AG04449 (cell line): ENCODE data around the gene TOX2.

Source experiments
- CTCF ChIA-PET: fragments of 350-600 bp; formaldehyde crosslinking; extraction: SDS; loops from one replicate; lab custom pipeline; 2021; ENCODE audit warnings: antibody characterized with exemption; lab: Yijun Ruan, JAX
- POLR2A ChIA-PET: fragments of 400-600, 350-600 bp; formaldehyde crosslinking; extraction: SDS; loops from one replicate; lab custom pipeline; 2020; ENCODE audit warnings: antibody characterized with exemption, inconsistent platforms; lab: Yijun Ruan, JAX
- DNase-seq: peaks from one replicate; pipeline ENCODE4 v3.0.0-alpha.2; 2010; ENCODE audit warnings: low read depth, low spot score
- H3K4me3 ChIP-seq: 2 replicates; pipeline ENCODE4 v1.5.1; 2011; ENCODE audit warnings: low read depth, mild to moderate bottlenecking, control low read depth, low read length
- TF ChIP-seq, protein P1 (sequence below): IDR thresholded peaks from one replicate; pipeline ENCODE4 v1.5.1; 2011; ENCODE audit warnings: mild to moderate bottlenecking, moderate library complexity, low read length, control low read depth, inconsistent platforms; ENCODE audit not compliant: insufficient read depth; ENCODE audit errors: missing control alignments

The TOX2 gene

DNA sequence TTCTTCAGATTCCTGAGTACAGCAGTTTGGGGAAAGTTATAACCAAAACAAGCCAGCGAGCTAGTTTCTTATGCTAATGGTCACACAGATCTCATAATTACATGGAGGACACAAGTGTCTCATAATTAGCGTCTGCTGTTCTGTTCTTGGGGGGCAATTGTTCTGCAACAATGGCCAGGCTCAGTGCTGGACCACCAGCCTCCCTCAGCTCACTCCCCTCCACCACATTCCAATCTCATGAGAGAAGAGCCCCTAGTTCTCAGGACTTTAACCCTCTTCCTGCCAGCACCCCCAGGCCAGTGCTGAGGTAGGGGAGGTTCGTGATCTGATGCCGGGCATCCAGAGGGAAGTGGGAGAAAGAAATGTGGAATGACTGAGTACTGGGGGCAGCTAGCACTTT lies 20.2 kb upstream of the TOX2 start:
- ChIA-PET CTCF (no interaction called here), POLR2A (no interaction called here)
- TF ChIP-seq, protein P1, sequence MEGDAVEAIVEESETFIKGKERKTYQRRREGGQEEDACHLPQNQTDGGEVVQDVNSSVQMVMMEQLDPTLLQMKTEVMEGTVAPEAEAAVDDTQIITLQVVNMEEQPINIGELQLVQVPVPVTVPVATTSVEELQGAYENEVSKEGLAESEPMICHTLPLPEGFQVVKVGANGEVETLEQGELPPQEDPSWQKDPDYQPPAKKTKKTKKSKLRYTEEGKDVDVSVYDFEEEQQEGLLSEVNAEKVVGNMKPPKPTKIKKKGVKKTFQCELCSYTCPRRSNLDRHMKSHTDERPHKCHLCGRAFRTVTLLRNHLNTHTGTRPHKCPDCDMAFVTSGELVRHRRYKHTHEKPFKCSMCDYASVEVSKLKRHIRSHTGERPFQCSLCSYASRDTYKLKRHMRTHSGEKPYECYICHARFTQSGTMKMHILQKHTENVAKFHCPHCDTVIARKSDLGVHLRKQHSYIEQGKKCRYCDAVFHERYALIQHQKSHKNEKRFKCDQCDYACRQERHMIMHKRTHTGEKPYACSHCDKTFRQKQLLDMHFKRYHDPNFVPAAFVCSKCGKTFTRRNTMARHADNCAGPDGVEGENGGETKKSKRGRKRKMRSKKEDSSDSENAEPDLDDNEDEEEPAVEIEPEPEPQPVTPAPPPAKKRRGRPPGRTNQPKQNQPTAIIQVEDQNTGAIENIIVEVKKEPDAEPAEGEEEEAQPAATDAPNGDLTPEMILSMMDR, result no peak

DNA sequence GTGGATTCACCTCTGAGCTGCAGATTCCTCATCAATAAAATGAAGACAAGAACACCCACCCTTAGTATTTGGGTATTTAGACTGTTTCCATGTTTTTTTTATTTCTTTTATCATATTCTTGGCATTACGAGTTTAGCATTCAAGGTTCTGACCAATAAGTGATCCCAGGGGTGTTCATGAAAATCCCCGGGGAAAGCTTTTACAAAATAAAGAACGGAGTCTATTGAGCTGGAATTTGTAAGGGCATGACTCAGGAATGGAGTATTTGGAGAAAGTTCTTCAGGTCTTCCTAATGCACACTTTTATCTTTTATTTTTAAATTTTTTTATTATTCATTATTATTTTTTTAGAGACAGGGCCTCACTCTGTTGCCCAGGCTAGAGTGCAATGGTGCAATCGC lies 19.4 kb upstream of the TOX2 start:
- TF ChIP-seq, protein P1, result no peak
- ChIA-PET CTCF (no interaction called here), POLR2A (interaction anchor here (0.9 kb wide), 1 partner anchor 14 kb away, joined by 3 read pairs; no protein-coding TSS in a partner anchor)
- no peak overlapping the region for H3K4me3 ChIP-seq
- DNase-seq, result peak; percentile 50

More for the DNA sequence above, 20.2 kb upstream of the TOX2 start:
- no peak for DNase-seq
- H3K4me3 ChIP-seq, result no peak overlapping the region

DNA sequence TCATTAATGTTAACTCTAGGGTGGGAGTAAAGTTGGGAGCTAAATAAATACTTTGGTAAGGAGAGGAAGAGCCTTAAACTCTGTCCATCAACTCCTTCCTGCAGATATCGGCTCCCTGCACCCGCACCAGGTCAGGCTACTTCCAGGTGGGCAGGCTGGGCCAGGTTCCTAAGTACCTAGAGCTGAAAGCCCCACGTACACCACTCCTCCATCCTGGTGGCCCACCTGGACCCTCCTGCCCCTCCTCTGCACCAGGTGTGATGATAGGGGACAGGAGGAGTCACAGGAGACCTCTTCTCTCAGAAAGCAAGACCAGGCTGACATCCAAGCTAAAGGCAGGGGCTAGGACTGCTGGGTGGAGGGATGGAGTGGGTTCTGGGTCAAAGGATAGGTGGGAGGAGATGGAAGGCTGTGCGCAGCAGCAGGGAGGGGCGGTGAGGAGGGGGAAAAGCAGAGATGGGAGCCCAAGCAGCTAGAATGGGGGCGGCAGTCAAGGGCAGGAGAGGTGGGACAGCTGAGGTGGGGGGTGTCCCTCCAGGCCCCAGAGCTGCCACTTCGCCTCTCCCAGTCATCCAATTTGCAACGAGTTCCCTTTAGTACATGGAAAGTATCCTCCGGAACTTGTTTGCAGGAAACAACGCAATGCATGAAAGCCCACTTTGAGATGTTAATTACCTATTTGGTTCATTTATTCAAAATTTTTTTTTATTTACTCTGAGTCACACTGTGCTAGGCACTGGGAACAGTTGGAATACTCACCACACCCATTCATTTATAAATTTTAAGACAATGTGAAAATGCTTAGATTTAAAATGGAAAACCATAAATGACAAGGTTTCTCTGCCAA lies 15.2 kb upstream of the TOX2 start:
- TF ChIP-seq, protein P1, result no peak
- H3K4me3 ChIP-seq, result no peak overlapping the region
- no peak for DNase-seq
- POLR2A ChIA-PET, result no interaction called here
- CTCF ChIA-PET, result no interaction called here

DNA sequence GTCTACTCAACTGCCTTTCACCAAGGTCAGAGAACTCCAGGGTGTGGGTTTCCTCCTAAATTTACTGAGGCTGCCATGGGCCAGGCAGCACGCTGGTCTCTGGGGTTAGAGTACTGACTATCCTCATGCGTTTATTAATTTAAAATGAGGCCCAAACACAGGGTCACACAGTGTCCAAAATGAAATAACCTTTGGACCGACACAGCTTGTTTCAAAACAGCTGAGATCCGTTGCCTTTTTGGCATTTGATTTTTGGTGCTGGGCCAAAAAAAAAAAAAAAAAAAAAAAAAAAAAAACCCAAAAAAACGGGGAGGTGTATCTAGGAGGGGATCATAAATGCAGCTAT lies 14.6 kb upstream of the TOX2 start:
- no peak for DNase-seq
- POLR2A ChIA-PET, result no interaction called here
- H3K4me3 ChIP-seq, result no peak overlapping the region
- CTCF ChIA-PET, result no interaction called here
- TF ChIP-seq, protein P1, result no peak

DNA sequence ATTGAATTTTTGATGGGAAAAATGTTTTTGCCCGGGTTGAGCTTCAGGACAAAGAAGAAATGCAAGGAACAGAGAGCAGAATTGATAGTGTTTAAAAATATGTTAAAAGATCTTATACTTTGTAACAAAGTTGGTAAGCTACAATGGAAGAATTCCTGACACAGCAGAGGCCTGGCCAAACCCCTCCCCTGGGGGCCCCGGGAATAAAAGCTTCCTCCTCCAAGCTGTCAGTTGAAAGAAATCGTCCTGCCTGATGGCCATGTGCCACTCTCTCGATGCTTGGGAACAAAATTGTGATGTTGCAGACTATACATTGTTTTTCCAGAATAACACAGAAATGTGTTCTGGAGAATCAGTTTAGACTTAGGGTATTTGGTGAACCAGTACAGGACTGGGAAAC lies 14.2 kb upstream of the TOX2 start:
- no peak for DNase-seq
- POLR2A ChIA-PET, result no interaction called here
- CTCF ChIA-PET, result no interaction called here

DNA sequence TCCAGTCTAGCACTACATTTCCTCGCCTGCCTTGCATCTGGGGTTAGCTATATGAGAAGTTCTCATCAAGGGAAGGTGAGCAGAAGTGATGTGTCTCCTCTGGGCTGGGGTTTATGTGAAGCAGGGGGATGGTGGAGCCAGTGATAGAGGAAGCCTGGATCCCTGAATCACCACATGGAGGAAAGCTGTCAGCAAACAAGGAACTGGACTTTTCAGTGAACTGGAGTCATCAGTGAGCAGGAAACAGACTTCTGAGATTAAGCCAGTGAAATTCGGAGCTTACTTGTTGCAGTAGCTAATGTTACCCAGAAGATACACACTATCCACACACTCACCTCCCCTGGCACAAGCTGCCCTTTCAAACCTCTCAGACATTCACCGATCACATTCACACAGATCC lies 13.4 kb upstream of the TOX2 start:
- POLR2A ChIA-PET, result no interaction called here
- DNase-seq, result no peak
- TF ChIP-seq, protein P1, result no peak
- CTCF ChIA-PET, result no interaction called here
- no peak overlapping the region for H3K4me3 ChIP-seq

More for the DNA sequence above, 14.2 kb upstream of the TOX2 start:
- TF ChIP-seq, protein P1, result no peak
- H3K4me3 ChIP-seq, result no peak overlapping the region
